Transverse colon (tissue), 4 donors: ENCODE results near the gene PAPPA.

Experiments used
- CTCF ChIP-seq, 5 experiments: fragments of 200-600 bp in 3 of 5; fragments of 450-650 bp in 2 of 5; sonication (generic) in 3 of 5; IDR thresholded peaks; 1 replicate in 2 of 5; 2 replicates in 3 of 5; pipeline ENCODE4 v1.5.1; 2016 to 2017; ENCODE audit warnings: antibody characterized with exemption in 5 of 5, inconsistent platforms in 3 of 5, mild to moderate bottlenecking in 2 of 5, moderate library complexity in 1 of 5
- EP300 ChIP-seq: sonication (generic); formaldehyde crosslinking; IDR thresholded peaks from one replicate; pipeline ENCODE4 v1.6.1; 2017; ENCODE audit warnings: antibody characterized with exemption, low read depth
- POLR2A ChIP-seq: fragments of 450-650 bp; IDR thresholded peaks from one replicate; pipeline ENCODE4 v1.6.1; 2016; ENCODE audit warnings: antibody characterized with exemption, mild to moderate bottlenecking, moderate library complexity
- POLR2AphosphoS5 ChIP-seq, 3 donors: sonication (generic); formaldehyde crosslinking; IDR thresholded peaks; one replicate each; pipeline ENCODE4 v1.6.1; 2016; ENCODE audit warnings: antibody characterized with exemption in 3 of 3

DNA sequence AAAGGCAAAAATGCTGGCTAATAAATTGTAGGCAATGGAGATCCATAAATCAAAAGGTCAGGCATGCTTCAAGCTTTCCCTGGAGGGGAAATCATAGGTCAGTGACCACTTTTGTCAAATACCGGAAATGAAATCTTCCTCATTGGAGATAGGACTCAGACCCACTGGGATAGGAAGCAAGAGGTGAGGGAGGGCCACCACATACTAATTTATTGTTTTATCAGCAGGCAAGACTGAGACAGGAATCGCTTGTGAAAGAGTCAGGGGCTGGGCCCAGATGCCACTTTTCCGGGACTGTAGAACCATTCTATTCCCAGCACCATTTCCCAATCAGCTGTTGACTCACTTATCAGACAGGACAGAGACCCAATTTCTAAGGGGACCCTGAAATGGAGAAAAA, 277.3 kb downstream of the PAPPA start:
- TF ChIP-seq CTCF (IDR thresholded peaks at IDR 0.05) (no peak), POLR2A (no peak), EP300 (no peak), POLR2AphosphoS5 (IDR thresholded peaks at IDR 0.05) (no peak)
